ENCODE results near the gene CFB. TPM values are rescaled to one million over a fixed set of nuclear protein-coding genes. Genes with fewer than 3 reads are reported as not detected.

The CFB gene
- polyA plus RNA-seq, 3 donors, result 0.37 to 2.2 TPM; not detected in 1

GRCh38 chr6:31965700-31966099, 19.8 kb downstream of the CFB start:
- Histone ChIP-seq H3K4me2 (replicated peaks; ENCODE audit: extremely low read depth, low read length, poor library complexity, severe bottlenecking) (no peak overlapping the region), H2AFZ (ENCODE audit: insufficient read depth, low read depth, low read length, poor library complexity, severe bottlenecking) (no peak overlapping the region), H3K27me3 (ENCODE audit: control insufficient read depth in 2 of 2, insufficient read depth in 2 of 2, low read length in 2 of 2) (no peaks in the 10 kb centered on the region), H3K9me3 (replicated peaks in 1 of 2; ENCODE audit: control insufficient read depth in 1 of 2, insufficient read depth in 1 of 2, low read length in 2 of 2) (no peaks in the 10 kb centered on the region), H3K9ac (ENCODE audit: insufficient read depth, low read length, poor library complexity, severe bottlenecking) (no peak overlapping the region), H4K20me1 (ENCODE audit: insufficient read depth, low read length) (no peaks in the 10 kb centered on the region), H3K4me3 (replicated peaks in 1 of 3; ENCODE audit: low read depth in 2 of 3, low read length in 3 of 3) (no peak overlapping the region), H3K79me2 (ENCODE audit: insufficient read depth, low read length) (peaks cover 5% of the 10 kb centered on the region), H3K27ac (ENCODE audit: low read depth in 1 of 2, low read length in 2 of 2) (no peak overlapping the region), H3K36me3 (replicated peaks in 1 of 2; ENCODE audit: control insufficient read depth in 1 of 2, insufficient read depth in 2 of 2, low read length in 2 of 2) (peaks cover 92 to 100% of the 10 kb centered on the region in 2 donors), H3K4me1 (ENCODE audit: control insufficient read depth in 1 of 2, insufficient read depth in 2 of 2, low read length in 2 of 2) (peaks cover 0 to 4% of the 10 kb centered on the region in 2 donors)
- DNase-seq, result no peak
- Mint-ChIP-seq H3K9me3 (no peaks in the 10 kb centered on the region), H3K27ac (peak overlapping the region in 1 of 7 donors; percentile 83), H3K4me1 (peaks cover 7% of the 10 kb centered on the region), H3K27me3 (ENCODE audit: low read depth in 3 of 3) (peaks cover 0 to 1% (median 0%) of the 10 kb centered on the region in 3 donors), H3K4me3 (no peak overlapping the region), H3K36me3 (peaks cover 92 to 94% of the 10 kb centered on the region in 2 donors)
- WGBS (ENCODE audit: insufficient coverage), result 92% methylated on average over 13 of the region's 13 CpGs
- intact Hi-C loops (cut with micrococcal nuclease), result no loop called here
- no peak for TF ChIP-seq CTCF (IDR thresholded peaks at IDR 0.05)

DNA sequence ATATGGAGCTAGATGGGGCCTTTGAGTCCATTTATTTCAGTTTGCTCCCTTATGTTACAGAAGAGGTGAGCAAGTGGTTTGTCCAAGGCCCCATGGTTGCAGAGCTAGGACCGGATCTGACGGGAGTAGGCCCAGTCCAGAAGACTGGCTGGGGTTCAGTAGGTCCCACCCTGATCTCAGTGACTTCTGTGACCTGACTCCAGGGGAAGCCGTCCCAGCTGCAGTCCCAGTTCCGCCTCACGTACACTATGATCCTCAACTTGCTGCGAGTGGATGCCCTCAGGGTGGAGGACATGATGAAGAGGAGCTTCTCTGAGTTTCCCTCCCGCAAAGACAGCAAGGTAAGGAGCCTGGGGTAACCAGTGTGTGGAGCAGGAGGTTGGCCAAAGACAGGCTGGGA, 20.6 kb downstream of the CFB start:
- TF ChIP-seq CTCF (IDR thresholded peaks at IDR 0.05), result no peak
- Mint-ChIP-seq H3K36me3 (peaks cover 84 to 86% of the 10 kb centered on the region in 2 donors), H3K27ac (peak overlapping the region in 1 of 7 donors; percentile 21), H3K4me3 (no peak overlapping the region), H3K4me1 (peaks cover 15% of the 10 kb centered on the region), H3K9me3 (no peaks in the 10 kb centered on the region), H3K27me3 (ENCODE audit: low read depth in 3 of 3) (peaks cover 0 to 1% (median 0%) of the 10 kb centered on the region in 3 donors)
- peaks cover 8 to 12% of the 10 kb centered on the region in 2 donors for H3K4me1 ChIP-seq (ENCODE audit: control insufficient read depth in 1 of 2, insufficient read depth in 2 of 2, low read length in 2 of 2)
- no peaks in the 10 kb centered on the region for H3K9me3 ChIP-seq (replicated peaks in 1 of 2; ENCODE audit: control insufficient read depth in 1 of 2, insufficient read depth in 1 of 2, low read length in 2 of 2)
- intact Hi-C loops (cut with micrococcal nuclease), result no loop called here
- H2AFZ ChIP-seq (ENCODE audit: insufficient read depth, low read depth, low read length, poor library complexity, severe bottlenecking), result no peak overlapping the region
- 98% methylated on average over 6 of the region's 7 CpGs for WGBS (ENCODE audit: insufficient coverage)
- H3K27me3 ChIP-seq (ENCODE audit: control insufficient read depth in 2 of 2, insufficient read depth in 2 of 2, low read length in 2 of 2), result no peaks in the 10 kb centered on the region
- no peak overlapping the region for H3K27ac ChIP-seq (ENCODE audit: low read depth in 1 of 2, low read length in 2 of 2)
- no peak for DNase-seq
- H3K4me2 ChIP-seq (replicated peaks; ENCODE audit: extremely low read depth, low read length, poor library complexity, severe bottlenecking), result no peak overlapping the region
- peaks cover 85 to 92% of the 10 kb centered on the region in 2 donors for H3K36me3 ChIP-seq (replicated peaks in 1 of 2; ENCODE audit: control insufficient read depth in 1 of 2, insufficient read depth in 2 of 2, low read length in 2 of 2)
- H4K20me1 ChIP-seq (ENCODE audit: insufficient read depth, low read length), result no peaks in the 10 kb centered on the region
- H3K4me3 ChIP-seq (replicated peaks in 1 of 3; ENCODE audit: low read depth in 2 of 3, low read length in 3 of 3), result no peak overlapping the region
- no peak overlapping the region for H3K9ac ChIP-seq (ENCODE audit: insufficient read depth, low read length, poor library complexity, severe bottlenecking)
- H3K79me2 ChIP-seq (ENCODE audit: insufficient read depth, low read length), result peaks cover 11% of the 10 kb centered on the region
